ENCODE data around the gene EMID1.

EMID1 gene

GRCh38 chr22:29171721-29172120 is 34.0 kb upstream of the EMID1 start:
- DNase-seq, result no peak
- no peaks in the 10 kb centered on the region for H3K36me3 ChIP-seq (ENCODE audit: control insufficient read depth, insufficient read depth, low read length)
- H3K4me3 ChIP-seq (ENCODE audit: insufficient read depth, low read depth, low read length, poor library complexity, severe bottlenecking), result no peak overlapping the region
- H3K9me3 ChIP-seq (ENCODE audit: control insufficient read depth, low read length), result no peaks in the 10 kb centered on the region
- H3K27ac ChIP-seq (ENCODE audit: insufficient read depth, low read length, poor library complexity, severe bottlenecking), result no peak overlapping the region
- H3K4me1 ChIP-seq (ENCODE audit: control insufficient read depth, insufficient read depth, low read length, poor library complexity, severe bottlenecking), result peaks cover 7% of the 10 kb centered on the region
- H3K27me3 ChIP-seq (replicated peaks; ENCODE audit: control insufficient read depth, insufficient read depth, low read length, poor library complexity, severe bottlenecking), result no peaks in the 10 kb centered on the region

- Histone ChIP-seq H3K9me3 (ENCODE audit: control insufficient read depth, low read length) (no peaks in the 10 kb centered on the region), H3K4me3 (ENCODE audit: insufficient read depth, low read depth, low read length, poor library complexity, severe bottlenecking) (no peak overlapping the region), H3K27ac (ENCODE audit: insufficient read depth, low read length, poor library complexity, severe bottlenecking) (no peak overlapping the region), H3K4me1 (ENCODE audit: control insufficient read depth, insufficient read depth, low read length, poor library complexity, severe bottlenecking) (peaks cover 3% of the 10 kb centered on the region), H3K36me3 (ENCODE audit: control insufficient read depth, insufficient read depth, low read length) (no peaks in the 10 kb centered on the region), H3K27me3 (replicated peaks; ENCODE audit: control insufficient read depth, insufficient read depth, low read length, poor library complexity, severe bottlenecking) (no peaks in the 10 kb centered on the region)
- DNase-seq, result no peak
Measured at GRCh38 chr22:29172216-29172615, 33.5 kb upstream of the EMID1 start.

- no peaks in the 10 kb centered on the region for H3K27me3 ChIP-seq (replicated peaks; ENCODE audit: control insufficient read depth, insufficient read depth, low read length, poor library complexity, severe bottlenecking)
- H3K9me3 ChIP-seq (ENCODE audit: control insufficient read depth, low read length), result no peaks in the 10 kb centered on the region
- H3K4me3 ChIP-seq (ENCODE audit: insufficient read depth, low read depth, low read length, poor library complexity, severe bottlenecking), result no peak overlapping the region
- H3K4me1 ChIP-seq (ENCODE audit: control insufficient read depth, insufficient read depth, low read length, poor library complexity, severe bottlenecking), result no peaks in the 10 kb centered on the region
- H3K27ac ChIP-seq (ENCODE audit: insufficient read depth, low read length, poor library complexity, severe bottlenecking), result no peak overlapping the region
- H3K36me3 ChIP-seq (ENCODE audit: control insufficient read depth, insufficient read depth, low read length), result no peaks in the 10 kb centered on the region
- no peak for DNase-seq
Measured at GRCh38 chr22:29175312-29175835, 30.3 kb upstream of the EMID1 start.

DNA sequence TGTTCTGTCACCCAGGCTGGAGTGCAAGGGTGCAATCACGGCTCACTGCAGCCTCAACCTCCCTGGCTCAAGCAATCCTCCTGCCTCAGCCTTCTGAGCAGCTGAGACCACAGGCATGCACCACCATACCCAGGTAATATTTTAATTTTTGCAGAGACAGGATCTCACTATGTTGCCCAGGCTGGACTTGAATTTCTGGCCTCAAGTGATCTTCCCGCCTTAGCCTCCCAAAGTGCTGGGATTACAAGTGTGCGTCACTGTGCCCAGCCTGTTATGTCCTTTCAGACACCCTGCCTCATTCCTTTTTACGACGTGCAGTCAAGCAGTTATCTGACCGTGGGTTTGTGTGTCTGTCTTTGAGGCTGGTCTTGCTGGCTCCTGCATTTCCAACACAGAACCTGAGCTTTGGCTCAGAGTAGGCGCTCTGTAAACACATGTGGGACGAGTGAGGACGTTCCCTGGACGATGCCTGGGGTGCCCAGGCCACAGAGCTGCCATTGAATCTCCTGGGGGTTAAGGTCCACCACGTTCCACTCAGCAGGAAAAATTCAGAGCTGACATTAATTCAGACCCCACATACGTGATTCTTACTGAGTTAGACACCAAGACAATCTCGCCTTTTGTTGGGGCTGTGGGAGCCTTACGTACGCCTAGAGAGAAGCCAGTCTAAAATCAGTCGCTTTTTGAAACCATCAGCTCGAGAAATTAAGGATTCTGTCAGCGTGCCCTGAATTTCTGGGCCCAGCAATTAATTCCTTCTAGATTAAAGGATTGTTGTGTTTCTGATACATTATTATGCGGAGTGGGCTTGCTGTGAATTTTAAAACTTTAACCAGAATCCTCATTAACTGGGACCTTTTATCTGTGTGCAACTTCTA is 21.5 kb upstream of the EMID1 start:
- Histone ChIP-seq H3K4me1 (ENCODE audit: control insufficient read depth, insufficient read depth, low read length, poor library complexity, severe bottlenecking) (no peaks in the 10 kb centered on the region), H3K9me3 (ENCODE audit: control insufficient read depth, low read length) (no peaks in the 10 kb centered on the region), H3K36me3 (ENCODE audit: control insufficient read depth, insufficient read depth, low read length) (no peaks in the 10 kb centered on the region), H3K4me3 (ENCODE audit: insufficient read depth, low read depth, low read length, poor library complexity, severe bottlenecking) (no peak overlapping the region), H3K27ac (ENCODE audit: insufficient read depth, low read length, poor library complexity, severe bottlenecking) (no peak overlapping the region), H3K27me3 (replicated peaks; ENCODE audit: control insufficient read depth, insufficient read depth, low read length, poor library complexity, severe bottlenecking) (no peaks in the 10 kb centered on the region)
- DNase-seq, result no peak

DNA sequence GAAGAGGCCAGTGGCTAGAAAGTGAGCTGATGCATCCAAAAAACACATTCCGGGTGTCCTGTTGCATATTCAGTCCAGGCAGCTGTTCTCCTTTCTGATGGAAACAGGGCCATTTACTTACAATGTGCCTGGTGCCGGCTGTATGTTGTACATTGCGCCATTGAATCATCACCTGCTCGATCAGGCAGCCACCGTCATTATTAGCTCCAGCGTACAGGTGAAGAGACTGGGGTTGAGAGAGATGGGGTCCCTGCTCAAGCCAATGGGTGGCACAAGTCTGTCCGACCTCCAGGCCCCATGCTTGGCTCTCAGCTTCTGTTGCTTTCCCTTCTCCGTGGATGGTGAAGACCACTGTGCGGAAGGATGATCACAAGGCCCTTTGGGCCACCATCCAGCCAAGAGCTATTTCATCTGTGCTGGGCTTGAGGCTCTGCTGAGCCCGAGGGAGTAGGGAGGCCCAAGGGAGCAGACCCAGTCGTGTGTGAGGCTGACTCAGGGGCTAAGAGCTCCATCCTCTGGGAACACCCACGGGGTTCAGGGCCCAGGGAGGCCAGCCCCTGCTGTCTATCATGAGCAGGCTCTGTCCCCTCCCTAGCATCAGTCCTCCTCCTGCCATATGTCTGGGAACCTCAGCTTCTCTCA is 20.7 kb upstream of the EMID1 start:
- Histone ChIP-seq H3K9me3 (ENCODE audit: control insufficient read depth, low read length) (no peaks in the 10 kb centered on the region), H3K27ac (ENCODE audit: insufficient read depth, low read length, poor library complexity, severe bottlenecking) (no peak overlapping the region), H3K27me3 (replicated peaks; ENCODE audit: control insufficient read depth, insufficient read depth, low read length, poor library complexity, severe bottlenecking) (no peaks in the 10 kb centered on the region), H3K36me3 (ENCODE audit: control insufficient read depth, insufficient read depth, low read length) (no peaks in the 10 kb centered on the region), H3K4me3 (ENCODE audit: insufficient read depth, low read depth, low read length, poor library complexity, severe bottlenecking) (no peak overlapping the region), H3K4me1 (ENCODE audit: control insufficient read depth, insufficient read depth, low read length, poor library complexity, severe bottlenecking) (no peaks in the 10 kb centered on the region)
- DNase-seq, result no peak

DNA sequence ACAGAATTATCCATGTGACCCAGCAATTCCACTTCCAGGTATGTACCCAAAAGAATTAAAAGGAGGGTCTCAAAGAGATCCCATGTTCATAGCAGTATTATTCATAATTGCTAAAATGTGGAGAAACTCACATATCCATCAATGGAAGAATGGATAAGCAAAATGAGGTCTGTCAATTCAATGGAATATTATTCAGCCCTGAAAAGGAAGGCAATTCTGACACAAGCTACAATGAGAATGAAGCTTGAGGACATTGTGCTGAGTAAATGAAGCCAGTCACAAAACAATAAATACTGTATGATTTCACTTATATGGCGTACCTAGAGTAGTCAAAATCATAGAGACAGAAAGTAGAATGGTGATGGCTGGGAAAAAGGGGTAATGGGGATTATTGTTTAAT is 19.4 kb upstream of the EMID1 start:
- H3K27me3 ChIP-seq (replicated peaks; ENCODE audit: control insufficient read depth, insufficient read depth, low read length, poor library complexity, severe bottlenecking), result no peaks in the 10 kb centered on the region
- no peaks in the 10 kb centered on the region for H3K36me3 ChIP-seq (ENCODE audit: control insufficient read depth, insufficient read depth, low read length)
- no peak overlapping the region for H3K4me3 ChIP-seq (ENCODE audit: insufficient read depth, low read depth, low read length, poor library complexity, severe bottlenecking)
- no peaks in the 10 kb centered on the region for H3K9me3 ChIP-seq (ENCODE audit: control insufficient read depth, low read length)
- H3K4me1 ChIP-seq (ENCODE audit: control insufficient read depth, insufficient read depth, low read length, poor library complexity, severe bottlenecking), result no peaks in the 10 kb centered on the region
- no peak for DNase-seq
- no peak overlapping the region for H3K27ac ChIP-seq (ENCODE audit: insufficient read depth, low read length, poor library complexity, severe bottlenecking)

DNA sequence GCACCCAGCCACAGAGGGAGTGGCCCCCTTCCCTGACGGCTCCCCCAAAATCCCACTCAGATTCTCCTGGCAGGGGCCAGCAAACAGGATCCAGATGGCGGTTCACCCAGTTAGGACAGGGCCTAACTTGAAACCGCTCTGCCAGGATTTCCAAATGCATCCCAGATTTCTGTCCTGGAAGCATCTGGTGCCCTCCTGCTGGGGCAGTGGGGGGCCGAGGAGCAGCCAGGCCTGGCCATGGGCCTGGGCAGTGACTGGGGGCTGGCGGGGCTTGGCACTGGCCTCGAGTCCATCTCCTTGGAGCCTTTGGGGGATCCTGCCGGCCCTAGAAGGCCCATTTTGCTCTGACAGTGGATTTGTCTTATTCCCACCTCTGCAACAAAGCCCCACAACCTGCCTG is 17.9 kb upstream of the EMID1 start:
- H3K4me3 ChIP-seq (ENCODE audit: insufficient read depth, low read depth, low read length, poor library complexity, severe bottlenecking), result no peak overlapping the region
- H3K27ac ChIP-seq (ENCODE audit: insufficient read depth, low read length, poor library complexity, severe bottlenecking), result no peak overlapping the region
- no peaks in the 10 kb centered on the region for H3K4me1 ChIP-seq (ENCODE audit: control insufficient read depth, insufficient read depth, low read length, poor library complexity, severe bottlenecking)
- H3K9me3 ChIP-seq (ENCODE audit: control insufficient read depth, low read length), result no peaks in the 10 kb centered on the region
- H3K27me3 ChIP-seq (replicated peaks; ENCODE audit: control insufficient read depth, insufficient read depth, low read length, poor library complexity, severe bottlenecking), result no peaks in the 10 kb centered on the region
- no peaks in the 10 kb centered on the region for H3K36me3 ChIP-seq (ENCODE audit: control insufficient read depth, insufficient read depth, low read length)
- DNase-seq, result no peak

DNA sequence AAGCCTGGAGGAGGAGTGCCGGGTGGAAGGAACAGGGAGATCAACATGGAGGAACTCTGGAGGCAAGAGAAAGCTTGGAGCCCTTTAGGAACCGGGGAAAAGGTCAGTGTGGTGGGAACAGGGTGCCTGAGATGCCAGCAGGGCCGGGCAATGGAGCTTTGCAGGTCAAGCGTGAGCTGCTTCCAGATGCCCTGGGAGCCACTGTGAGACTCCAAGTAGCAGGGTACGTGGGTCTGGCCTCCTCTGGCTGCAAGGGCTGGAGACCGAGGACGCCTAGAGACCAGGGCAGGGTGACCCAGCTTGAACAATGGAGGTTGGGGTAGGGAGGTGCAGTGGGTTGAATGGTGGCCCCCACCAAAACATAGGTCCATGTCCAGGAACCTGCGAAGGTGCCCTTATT is 15.6 kb upstream of the EMID1 start:
- Histone ChIP-seq H3K4me3 (ENCODE audit: insufficient read depth, low read depth, low read length, poor library complexity, severe bottlenecking) (no peak overlapping the region), H3K4me1 (ENCODE audit: control insufficient read depth, insufficient read depth, low read length, poor library complexity, severe bottlenecking) (no peaks in the 10 kb centered on the region), H3K9me3 (ENCODE audit: control insufficient read depth, low read length) (no peaks in the 10 kb centered on the region), H3K27me3 (replicated peaks; ENCODE audit: control insufficient read depth, insufficient read depth, low read length, poor library complexity, severe bottlenecking) (no peaks in the 10 kb centered on the region), H3K36me3 (ENCODE audit: control insufficient read depth, insufficient read depth, low read length) (no peaks in the 10 kb centered on the region), H3K27ac (ENCODE audit: insufficient read depth, low read length, poor library complexity, severe bottlenecking) (no peak overlapping the region)
- DNase-seq, result no peak

DNA sequence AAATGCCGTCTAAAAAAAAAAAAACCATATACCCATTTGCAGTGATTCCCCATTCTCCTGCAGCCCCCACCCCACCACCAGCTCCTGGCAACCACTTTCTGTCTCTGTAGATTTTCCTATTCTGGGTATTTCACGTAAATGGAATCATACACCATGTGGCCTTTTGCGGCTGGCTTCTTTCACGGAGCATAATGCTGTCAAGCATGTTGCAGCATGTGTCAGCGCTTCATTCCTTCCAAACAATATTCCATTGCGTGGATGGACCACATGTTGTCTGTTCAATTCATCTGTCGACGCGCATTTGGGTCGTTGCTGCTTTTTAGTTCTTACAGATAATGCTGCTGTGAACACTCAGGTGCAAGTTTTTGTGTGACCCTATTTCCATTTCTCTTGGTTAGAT is 14.8 kb upstream of the EMID1 start:
- Histone ChIP-seq H3K27me3 (replicated peaks; ENCODE audit: control insufficient read depth, insufficient read depth, low read length, poor library complexity, severe bottlenecking) (no peaks in the 10 kb centered on the region), H3K27ac (ENCODE audit: insufficient read depth, low read length, poor library complexity, severe bottlenecking) (no peak overlapping the region), H3K4me1 (ENCODE audit: control insufficient read depth, insufficient read depth, low read length, poor library complexity, severe bottlenecking) (no peaks in the 10 kb centered on the region), H3K9me3 (ENCODE audit: control insufficient read depth, low read length) (no peaks in the 10 kb centered on the region), H3K36me3 (ENCODE audit: control insufficient read depth, insufficient read depth, low read length) (no peaks in the 10 kb centered on the region), H3K4me3 (ENCODE audit: insufficient read depth, low read depth, low read length, poor library complexity, severe bottlenecking) (no peak overlapping the region)
- DNase-seq, result no peak

DNA sequence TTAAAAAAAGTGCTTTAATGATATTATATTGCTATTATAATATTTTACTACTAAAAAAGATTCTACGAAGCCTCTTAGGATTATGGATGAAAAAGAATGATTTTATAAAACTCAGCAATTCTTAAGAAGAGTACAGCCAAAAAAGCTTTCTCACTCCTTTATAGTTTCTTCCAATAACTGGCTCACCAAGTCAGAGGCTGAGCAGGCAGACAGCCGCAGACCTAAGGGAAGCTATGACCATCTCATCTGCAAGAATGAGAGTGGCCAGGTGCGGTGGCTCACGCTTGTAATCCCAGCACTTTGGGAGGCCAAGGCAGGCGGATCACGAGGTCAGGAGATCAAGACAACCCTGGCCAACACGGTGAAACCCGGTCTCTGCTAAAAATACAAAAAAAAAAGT is 12.7 kb upstream of the EMID1 start:
- Histone ChIP-seq H3K36me3 (ENCODE audit: control insufficient read depth, insufficient read depth, low read length) (no peaks in the 10 kb centered on the region), H3K27me3 (replicated peaks; ENCODE audit: control insufficient read depth, insufficient read depth, low read length, poor library complexity, severe bottlenecking) (no peaks in the 10 kb centered on the region), H3K9me3 (ENCODE audit: control insufficient read depth, low read length) (no peaks in the 10 kb centered on the region), H3K4me1 (ENCODE audit: control insufficient read depth, insufficient read depth, low read length, poor library complexity, severe bottlenecking) (no peaks in the 10 kb centered on the region), H3K4me3 (ENCODE audit: insufficient read depth, low read depth, low read length, poor library complexity, severe bottlenecking) (no peak overlapping the region), H3K27ac (ENCODE audit: insufficient read depth, low read length, poor library complexity, severe bottlenecking) (no peak overlapping the region)
- DNase-seq, result no peak
